ENCODE results near the gene DBET. TPM values are rescaled to one million over a fixed set of nuclear protein-coding genes. Genes with fewer than 3 reads are reported as not detected.
"Not testable (repeated sequence)": the region's sequence is repeated elsewhere in the genome, so short reads cannot be mapped to it uniquely, and the experiment has no call there.

Gene DBET
- total RNA-seq (2022) (not detected in 2 replicates), Bru-seq, nascent RNA (not detected), BruChase-seq, experiment 1, labeled RNA remaining after a 6-hour chase (not detected), BruChase-seq, experiment 2, labeled RNA remaining after a 2-hour chase (not detected)
- long read RNA-seq: 0 reads

- BruUV-seq (replicated peaks); DNase-seq (ENCODE audit: unreplicated experiment); H3K36me3 Mint-ChIP-seq (ENCODE audit: insufficient read depth, unreplicated experiment); CTCF ChIA-PET; H3K9me3 Mint-ChIP-seq (ENCODE audit: unreplicated experiment); POLR2A ChIA-PET; H3K4me3 Mint-ChIP-seq (ENCODE audit: unreplicated experiment); H3K27ac Mint-ChIP-seq (ENCODE audit: low read depth, unreplicated experiment); H3K27me3 Mint-ChIP-seq (ENCODE audit: insufficient read depth, unreplicated experiment); intact Hi-C loops (cut with micrococcal nuclease); H3K4me1 Mint-ChIP-seq (ENCODE audit: insufficient read depth, unreplicated experiment): not testable (repeated sequence)
Measured at GRCh38 chr4:190064342-190064741, at the start of gene DBET. Gene DBET, plus strand, starts transcription at chr4:190064502.

DNA sequence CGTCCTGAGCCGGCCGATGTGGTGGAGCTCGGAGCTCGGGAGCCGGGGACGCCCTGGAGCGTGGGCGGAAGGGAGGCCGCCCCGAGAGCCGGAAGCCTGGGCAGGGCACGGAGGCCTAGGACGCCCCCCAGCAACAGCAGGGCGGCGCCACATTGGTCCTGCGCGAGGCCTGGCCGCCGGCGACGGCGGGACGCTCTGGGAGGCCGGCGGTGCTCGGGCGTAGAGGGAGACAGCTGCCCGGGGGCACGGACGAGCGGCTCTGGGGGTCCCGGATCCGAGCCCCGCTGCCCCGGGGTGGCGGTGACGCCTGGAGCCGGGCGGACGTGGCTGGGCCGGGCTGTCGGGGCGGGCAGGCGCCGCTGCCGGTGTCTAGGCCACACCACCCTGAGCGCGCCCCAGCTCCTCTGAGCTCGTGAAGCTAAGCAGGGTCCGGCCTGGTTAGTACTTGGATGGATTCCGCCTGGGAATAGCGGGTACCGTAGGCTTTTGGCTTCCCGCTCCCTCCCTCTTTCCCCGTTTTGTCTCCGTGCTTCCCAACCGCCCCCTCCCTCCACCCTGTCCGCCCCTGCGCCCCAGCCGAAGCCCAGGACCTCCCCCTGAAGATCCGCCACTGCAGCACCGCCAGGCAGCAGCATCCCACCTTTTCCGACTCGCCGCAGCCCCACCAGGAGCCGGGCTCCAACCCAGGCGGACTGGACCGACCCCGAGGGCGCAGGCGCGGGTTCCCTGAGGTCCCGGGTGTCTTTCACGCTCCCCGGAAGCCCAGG is 49.3 kb upstream of the DBET start:
- intact Hi-C loops (cut with micrococcal nuclease): no loop called here
- POLR2A ChIA-PET: no interaction called here
- Mint-ChIP-seq H3K27me3 (ENCODE audit: insufficient read depth, unreplicated experiment) (peaks cover 9% of the 10 kb centered on the region), H3K27ac (ENCODE audit: low read depth, unreplicated experiment) (no peak overlapping the region), H3K9me3 (ENCODE audit: unreplicated experiment) (peaks cover 24% of the 10 kb centered on the region), H3K4me3 (ENCODE audit: unreplicated experiment) (no peak overlapping the region), H3K36me3 (ENCODE audit: insufficient read depth, unreplicated experiment) (no peaks in the 10 kb centered on the region), H3K4me1 (ENCODE audit: insufficient read depth, unreplicated experiment) (peaks cover 6% of the 10 kb centered on the region)
- TF ChIP-seq, protein P1, sequence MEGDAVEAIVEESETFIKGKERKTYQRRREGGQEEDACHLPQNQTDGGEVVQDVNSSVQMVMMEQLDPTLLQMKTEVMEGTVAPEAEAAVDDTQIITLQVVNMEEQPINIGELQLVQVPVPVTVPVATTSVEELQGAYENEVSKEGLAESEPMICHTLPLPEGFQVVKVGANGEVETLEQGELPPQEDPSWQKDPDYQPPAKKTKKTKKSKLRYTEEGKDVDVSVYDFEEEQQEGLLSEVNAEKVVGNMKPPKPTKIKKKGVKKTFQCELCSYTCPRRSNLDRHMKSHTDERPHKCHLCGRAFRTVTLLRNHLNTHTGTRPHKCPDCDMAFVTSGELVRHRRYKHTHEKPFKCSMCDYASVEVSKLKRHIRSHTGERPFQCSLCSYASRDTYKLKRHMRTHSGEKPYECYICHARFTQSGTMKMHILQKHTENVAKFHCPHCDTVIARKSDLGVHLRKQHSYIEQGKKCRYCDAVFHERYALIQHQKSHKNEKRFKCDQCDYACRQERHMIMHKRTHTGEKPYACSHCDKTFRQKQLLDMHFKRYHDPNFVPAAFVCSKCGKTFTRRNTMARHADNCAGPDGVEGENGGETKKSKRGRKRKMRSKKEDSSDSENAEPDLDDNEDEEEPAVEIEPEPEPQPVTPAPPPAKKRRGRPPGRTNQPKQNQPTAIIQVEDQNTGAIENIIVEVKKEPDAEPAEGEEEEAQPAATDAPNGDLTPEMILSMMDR (IDR thresholded peaks at IDR 0.05; ENCODE audit: unreplicated experiment): no peak
- BruUV-seq (replicated peaks): no TSS peak
- DNase-seq (ENCODE audit: unreplicated experiment): no peak
- CTCF ChIA-PET: no interaction called here

DNA sequence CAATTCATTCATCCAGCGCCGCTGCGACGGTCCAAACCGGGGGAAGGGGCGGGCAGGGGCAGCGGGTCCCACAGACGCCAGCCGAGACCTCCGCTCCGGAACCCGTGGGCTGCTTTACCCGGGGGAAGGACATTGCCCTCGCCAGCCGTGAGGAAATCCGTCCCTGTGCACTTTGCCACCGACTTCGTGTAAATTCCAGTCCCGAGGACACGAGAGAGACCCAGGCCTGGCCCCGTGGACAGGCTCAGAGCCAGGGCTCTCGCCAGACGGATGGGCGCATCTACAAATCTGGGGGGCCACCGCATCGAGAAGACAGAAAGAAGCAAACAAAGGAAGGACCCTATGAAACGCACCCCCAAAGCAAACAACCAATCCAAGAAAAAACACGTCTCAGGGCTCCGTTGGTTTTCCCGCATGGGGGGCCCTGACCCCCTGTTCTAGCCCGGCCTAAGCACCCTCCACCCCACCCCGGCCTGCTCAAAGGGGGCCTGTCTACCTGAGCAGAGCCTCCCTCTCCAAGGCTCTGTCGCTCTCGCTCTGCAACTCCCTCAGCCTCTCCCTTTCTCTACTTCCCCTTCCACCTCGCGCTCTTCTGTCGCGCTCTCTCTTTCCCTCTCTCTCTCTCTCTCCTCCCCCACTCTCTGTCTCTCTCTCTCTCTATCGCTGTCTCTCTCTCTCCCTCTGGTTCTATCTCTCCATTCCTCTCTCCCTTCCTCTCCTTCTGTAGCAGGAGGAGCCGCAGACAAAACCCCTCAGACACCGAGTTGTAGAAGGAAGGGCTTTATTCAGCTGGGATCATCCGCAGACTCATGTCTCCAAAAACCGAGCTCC is 48.5 kb upstream of the DBET start:
- peaks cover 11% of the 10 kb centered on the region for H3K27me3 Mint-ChIP-seq (ENCODE audit: insufficient read depth, unreplicated experiment)
- no TSS peak for BruUV-seq (replicated peaks)
- H3K4me3 Mint-ChIP-seq (ENCODE audit: unreplicated experiment): no peak overlapping the region
- ChIA-PET CTCF (no interaction called here), POLR2A (no interaction called here)
- H3K36me3 Mint-ChIP-seq (ENCODE audit: insufficient read depth, unreplicated experiment): no peaks in the 10 kb centered on the region
- intact Hi-C loops (cut with micrococcal nuclease): no loop called here
- no peak overlapping the region for H3K27ac Mint-ChIP-seq (ENCODE audit: low read depth, unreplicated experiment)
- TF ChIP-seq, protein P1 (IDR thresholded peaks at IDR 0.05; ENCODE audit: unreplicated experiment): no peak
- H3K4me1 Mint-ChIP-seq (ENCODE audit: insufficient read depth, unreplicated experiment): peaks cover 6% of the 10 kb centered on the region
- peaks cover 24% of the 10 kb centered on the region for H3K9me3 Mint-ChIP-seq (ENCODE audit: unreplicated experiment)
- DNase-seq (ENCODE audit: unreplicated experiment): no peak

DNA sequence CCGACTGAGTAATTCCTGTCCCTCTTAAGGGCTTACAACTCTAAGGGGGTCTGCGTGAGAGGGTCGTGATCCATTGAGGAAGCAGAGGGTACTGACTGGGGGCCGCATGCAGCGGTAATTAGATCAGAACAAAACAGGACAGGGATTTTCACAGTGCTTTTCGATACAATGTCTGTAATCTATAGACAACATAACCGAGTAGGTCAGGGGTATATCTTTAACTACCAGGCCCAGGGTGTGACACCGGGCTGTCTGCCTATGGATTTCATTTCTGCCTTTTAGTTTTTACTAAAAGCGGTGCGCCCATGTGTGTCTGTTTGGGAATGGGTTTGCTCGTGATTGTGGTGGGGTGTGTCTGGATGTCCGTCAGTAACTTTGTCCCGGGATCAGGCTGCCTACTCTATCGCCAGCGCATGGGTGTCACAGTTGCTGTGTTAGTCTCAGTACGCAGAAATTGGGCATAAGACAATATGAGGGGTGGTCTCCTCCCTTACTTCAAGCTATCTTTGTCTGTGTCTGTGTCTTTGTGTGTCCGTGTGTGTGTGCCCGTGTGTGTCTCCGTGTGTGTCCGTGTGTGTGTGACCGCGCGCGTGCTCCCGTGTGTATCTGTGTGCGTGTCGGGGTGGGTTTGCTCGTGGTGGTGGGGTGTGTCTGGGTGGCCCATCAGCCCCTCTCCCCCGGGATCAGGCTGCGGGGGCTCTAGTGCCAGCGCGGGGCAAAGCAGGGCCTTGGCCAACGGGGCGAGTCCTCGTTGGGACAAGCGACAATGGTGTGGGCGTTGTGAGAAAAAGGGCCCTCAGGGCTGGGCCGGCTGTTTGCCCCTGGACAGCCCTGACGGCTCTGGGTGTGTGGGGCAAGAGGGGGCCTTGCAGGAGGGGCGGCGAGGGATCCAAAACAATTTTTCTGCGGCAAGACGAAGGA is 47.7 kb upstream of the DBET start:
- intact Hi-C loops (cut with micrococcal nuclease): no loop called here
- H3K4me1 Mint-ChIP-seq (ENCODE audit: insufficient read depth, unreplicated experiment): peaks cover 12% of the 10 kb centered on the region
- H3K27ac Mint-ChIP-seq (ENCODE audit: low read depth, unreplicated experiment): no peak overlapping the region
- POLR2A ChIA-PET: no interaction called here
- H3K27me3 Mint-ChIP-seq (ENCODE audit: insufficient read depth, unreplicated experiment): peaks cover 11% of the 10 kb centered on the region
- peaks cover 24% of the 10 kb centered on the region for H3K9me3 Mint-ChIP-seq (ENCODE audit: unreplicated experiment)
- no peaks in the 10 kb centered on the region for H3K36me3 Mint-ChIP-seq (ENCODE audit: insufficient read depth, unreplicated experiment)
- TF ChIP-seq, protein P1 (IDR thresholded peaks at IDR 0.05; ENCODE audit: unreplicated experiment): no peak
- BruUV-seq (replicated peaks): no TSS peak
- no peak for DNase-seq (ENCODE audit: unreplicated experiment)
- H3K4me3 Mint-ChIP-seq (ENCODE audit: unreplicated experiment): no peak overlapping the region
- CTCF ChIA-PET: no interaction called here
